Chondrocyte (in vitro differentiated cells): ENCODE measurements around the gene NRN1L. TPM values are rescaled to one million over a fixed set of nuclear protein-coding genes. Genes with fewer than 3 reads are reported as not detected.
A peak's percentile ranks its signal among the peaks of the same experiment; 100 is the strongest.

Experiments
- DNase-seq: peaks from one replicate; pipeline ENCODE4 v3.0.0; 2021; ENCODE audit warnings: mixed read lengths, low spot score
- H3K27ac Mint-ChIP-seq: one replicate; pipeline ENCODE4 v1.8.0; 2021; ENCODE audit warnings: mild to moderate bottlenecking, moderate library complexity, mixed read lengths; ENCODE audit not compliant: unreplicated experiment
- H3K27me3 Mint-ChIP-seq: 2 replicates; pipeline ENCODE4 v1.8.0; 2021; ENCODE audit warnings: low read depth, mixed read lengths
- H3K36me3 Mint-ChIP-seq: 2 replicates; pipeline ENCODE4 v1.8.0; 2021; ENCODE audit warnings: low read depth, mixed read lengths
- H3K4me1 Mint-ChIP-seq: 2 replicates; pipeline ENCODE4 v1.8.0; 2021; ENCODE audit warnings: low read depth, mild to moderate bottlenecking, mixed read lengths
- H3K4me3 Mint-ChIP-seq: one replicate; pipeline ENCODE4 v1.8.0; 2021; ENCODE audit warnings: mild to moderate bottlenecking, moderate library complexity, mixed read lengths; ENCODE audit not compliant: unreplicated experiment
- H3K9me3 Mint-ChIP-seq: 2 replicates; pipeline ENCODE4 v1.8.0; 2021; ENCODE audit warnings: low read depth, mixed read lengths
- CTCF ChIP-seq: fragments of 200-600 bp; sonication (generic); IDR thresholded peaks from 2 replicates; pipeline ENCODE4 v1.5.0; 2021; ENCODE audit warnings: antibody characterized with exemption, mild to moderate bottlenecking, moderate library complexity
- total RNA-seq: library from RNA; stranded (reverse); gene quantifications from 3 replicates; pipeline ENCODE4 v1.2.1, GENCODE V29; 2021

Gene NRN1L
- total RNA-seq, 1 donor from 2014 or later = 0.57 TPM

DNA sequence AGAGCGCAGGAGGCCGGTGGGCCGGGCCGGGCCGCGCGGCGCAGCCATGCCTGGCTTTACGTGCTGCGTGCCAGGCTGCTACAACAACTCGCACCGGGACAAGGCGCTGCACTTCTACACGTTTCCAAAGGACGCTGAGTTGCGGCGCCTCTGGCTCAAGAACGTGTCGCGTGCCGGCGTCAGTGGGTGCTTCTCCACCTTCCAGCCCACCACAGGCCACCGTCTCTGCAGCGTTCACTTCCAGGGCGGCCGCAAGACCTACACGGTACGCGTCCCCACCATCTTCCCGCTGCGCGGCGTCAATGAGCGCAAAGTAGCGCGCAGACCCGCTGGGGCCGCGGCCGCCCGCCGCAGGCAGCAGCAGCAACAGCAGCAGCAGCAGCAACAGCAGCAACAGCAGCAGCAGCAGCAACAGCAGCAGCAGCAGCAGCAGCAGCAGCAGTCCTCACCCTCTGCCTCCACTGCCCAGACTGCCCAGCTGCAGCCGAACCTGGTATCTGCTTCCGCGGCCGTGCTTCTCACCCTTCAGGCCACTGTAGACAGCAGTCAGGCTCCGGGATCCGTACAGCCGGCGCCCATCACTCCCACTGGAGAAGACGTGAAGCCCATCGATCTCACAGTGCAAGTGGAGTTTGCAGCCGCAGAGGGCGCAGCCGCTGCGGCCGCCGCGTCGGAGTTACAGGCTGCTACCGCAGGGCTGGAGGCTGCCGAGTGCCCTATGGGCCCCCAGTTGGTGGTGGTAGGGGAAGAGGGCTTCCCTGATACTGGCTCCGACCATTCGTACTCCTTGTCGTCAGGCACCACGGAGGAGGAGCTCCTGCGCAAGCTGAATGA lies 42.0 kb upstream of the NRN1L start:
- Mint-ChIP-seq H3K27ac (peak overlapping the region; percentile 92), H3K9me3 (no peaks in the 10 kb centered on the region), H3K27me3 (no peaks in the 10 kb centered on the region), H3K4me1 (peaks cover 41% of the 10 kb centered on the region), H3K36me3 (peaks cover 1% of the 10 kb centered on the region), H3K4me3 (peak overlapping the region; percentile 91)
- DNase-seq = no peak
- TF ChIP-seq CTCF = peak; percentile 71

GRCh38 chr16:67843343-67843765 lies 41.3 kb upstream of the NRN1L start:
- peak overlapping the region; percentile 91 for H3K4me3 Mint-ChIP-seq
- no peak for DNase-seq
- peak; percentile 35 for TF ChIP-seq CTCF
- no peaks in the 10 kb centered on the region for H3K27me3 Mint-ChIP-seq
- H3K4me1 Mint-ChIP-seq = peaks cover 47% of the 10 kb centered on the region
- H3K27ac Mint-ChIP-seq = peak overlapping the region; percentile 92
- no peaks in the 10 kb centered on the region for H3K36me3 Mint-ChIP-seq
- H3K9me3 Mint-ChIP-seq = no peaks in the 10 kb centered on the region

- no peaks in the 10 kb centered on the region for H3K36me3 Mint-ChIP-seq
- H3K27ac Mint-ChIP-seq = peak overlapping the region; percentile 92
- no peaks in the 10 kb centered on the region for H3K27me3 Mint-ChIP-seq
- no peaks in the 10 kb centered on the region for H3K9me3 Mint-ChIP-seq
- peak overlapping the region; percentile 28 for H3K4me3 Mint-ChIP-seq
- no peak for TF ChIP-seq CTCF
- DNase-seq = no peak
- H3K4me1 Mint-ChIP-seq = peaks cover 56% of the 10 kb centered on the region
Measured at GRCh38 chr16:67844497-67844896, 40.2 kb upstream of the NRN1L start.

- TF ChIP-seq CTCF = no peak
- Mint-ChIP-seq H3K9me3 (no peaks in the 10 kb centered on the region), H3K4me3 (peak overlapping the region; percentile 83), H3K27ac (peak overlapping the region; percentile 92), H3K36me3 (no peaks in the 10 kb centered on the region), H3K4me1 (peaks cover 59% of the 10 kb centered on the region), H3K27me3 (no peaks in the 10 kb centered on the region)
- no peak for DNase-seq
Measured at GRCh38 chr16:67845291-67846062, 39.2 kb upstream of the NRN1L start.

DNA sequence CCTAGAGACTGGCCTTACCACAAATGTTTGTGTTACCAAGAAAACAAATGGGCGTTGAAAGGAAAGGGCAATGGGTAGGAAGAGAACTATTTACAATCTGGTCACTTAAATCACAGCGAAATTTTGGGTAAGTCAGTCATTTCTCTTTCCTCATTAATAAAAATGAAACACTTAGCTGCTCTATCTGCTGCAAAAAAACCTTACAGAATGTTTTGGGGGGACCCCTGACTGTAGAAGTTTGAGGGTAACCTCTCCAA lies 38.7 kb upstream of the NRN1L start:
- Mint-ChIP-seq H3K36me3 (no peaks in the 10 kb centered on the region), H3K27me3 (no peaks in the 10 kb centered on the region), H3K4me1 (peaks cover 59% of the 10 kb centered on the region), H3K27ac (peak overlapping the region; percentile 92), H3K9me3 (no peaks in the 10 kb centered on the region), H3K4me3 (peak overlapping the region; percentile 83)
- TF ChIP-seq CTCF = no peak
- DNase-seq = no peak
